ENCODE measurements around the gene TFEB.

DNA sequence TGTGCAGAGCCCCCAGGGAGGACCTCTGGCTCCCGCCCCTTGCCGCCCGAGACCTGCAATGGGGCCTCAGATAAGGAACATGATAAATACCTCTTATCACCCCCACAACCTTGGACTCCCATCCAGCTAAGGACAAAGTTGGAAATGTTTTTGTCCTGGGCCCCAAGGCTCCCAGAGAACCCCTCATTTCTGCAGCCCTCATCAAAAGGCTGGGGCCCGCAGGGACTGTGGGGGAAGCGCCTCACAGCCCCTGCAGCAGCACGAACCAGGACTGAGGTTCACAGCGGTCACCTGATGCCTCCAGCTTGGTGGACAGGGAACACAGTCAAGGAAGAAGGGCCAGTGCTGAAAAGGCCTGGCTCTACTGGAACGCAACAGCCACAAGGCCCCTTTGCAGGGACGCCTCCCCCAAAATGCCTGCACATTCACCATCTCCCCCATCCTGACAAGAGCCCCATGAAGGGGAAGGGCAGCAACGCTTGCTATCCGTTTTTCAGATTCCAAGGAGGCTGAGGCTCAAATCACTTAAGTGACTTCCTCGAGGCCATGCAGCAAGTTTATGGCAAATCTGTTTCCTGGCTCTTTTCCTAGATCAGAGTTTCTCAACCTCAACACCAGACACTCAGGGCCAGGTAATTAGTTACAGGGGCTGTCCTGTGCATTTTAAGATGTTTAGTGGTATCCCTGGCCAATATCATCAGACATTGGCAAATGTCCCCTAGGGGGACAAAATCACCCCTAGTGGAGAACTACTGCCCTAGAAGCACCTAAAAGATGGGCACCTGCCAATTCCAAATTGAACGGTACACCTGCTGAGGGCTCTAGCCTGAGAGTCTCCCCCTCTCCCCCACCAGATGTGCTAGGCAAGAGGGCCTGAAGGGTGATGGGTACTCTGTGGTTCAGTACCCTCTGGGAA is 10.6 kb downstream of the TFEB start:
- TF ChIP-seq, protein P1, sequence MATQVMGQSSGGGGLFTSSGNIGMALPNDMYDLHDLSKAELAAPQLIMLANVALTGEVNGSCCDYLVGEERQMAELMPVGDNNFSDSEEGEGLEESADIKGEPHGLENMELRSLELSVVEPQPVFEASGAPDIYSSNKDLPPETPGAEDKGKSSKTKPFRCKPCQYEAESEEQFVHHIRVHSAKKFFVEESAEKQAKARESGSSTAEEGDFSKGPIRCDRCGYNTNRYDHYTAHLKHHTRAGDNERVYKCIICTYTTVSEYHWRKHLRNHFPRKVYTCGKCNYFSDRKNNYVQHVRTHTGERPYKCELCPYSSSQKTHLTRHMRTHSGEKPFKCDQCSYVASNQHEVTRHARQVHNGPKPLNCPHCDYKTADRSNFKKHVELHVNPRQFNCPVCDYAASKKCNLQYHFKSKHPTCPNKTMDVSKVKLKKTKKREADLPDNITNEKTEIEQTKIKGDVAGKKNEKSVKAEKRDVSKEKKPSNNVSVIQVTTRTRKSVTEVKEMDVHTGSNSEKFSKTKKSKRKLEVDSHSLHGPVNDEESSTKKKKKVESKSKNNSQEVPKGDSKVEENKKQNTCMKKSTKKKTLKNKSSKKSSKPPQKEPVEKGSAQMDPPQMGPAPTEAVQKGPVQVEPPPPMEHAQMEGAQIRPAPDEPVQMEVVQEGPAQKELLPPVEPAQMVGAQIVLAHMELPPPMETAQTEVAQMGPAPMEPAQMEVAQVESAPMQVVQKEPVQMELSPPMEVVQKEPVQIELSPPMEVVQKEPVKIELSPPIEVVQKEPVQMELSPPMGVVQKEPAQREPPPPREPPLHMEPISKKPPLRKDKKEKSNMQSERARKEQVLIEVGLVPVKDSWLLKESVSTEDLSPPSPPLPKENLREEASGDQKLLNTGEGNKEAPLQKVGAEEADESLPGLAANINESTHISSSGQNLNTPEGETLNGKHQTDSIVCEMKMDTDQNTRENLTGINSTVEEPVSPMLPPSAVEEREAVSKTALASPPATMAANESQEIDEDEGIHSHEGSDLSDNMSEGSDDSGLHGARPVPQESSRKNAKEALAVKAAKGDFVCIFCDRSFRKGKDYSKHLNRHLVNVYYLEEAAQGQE (IDR thresholded peaks at IDR 0.05; ENCODE audit: insufficient replicate concordance, low read depth), result no peak
- TF ChIP-seq, protein P2, sequence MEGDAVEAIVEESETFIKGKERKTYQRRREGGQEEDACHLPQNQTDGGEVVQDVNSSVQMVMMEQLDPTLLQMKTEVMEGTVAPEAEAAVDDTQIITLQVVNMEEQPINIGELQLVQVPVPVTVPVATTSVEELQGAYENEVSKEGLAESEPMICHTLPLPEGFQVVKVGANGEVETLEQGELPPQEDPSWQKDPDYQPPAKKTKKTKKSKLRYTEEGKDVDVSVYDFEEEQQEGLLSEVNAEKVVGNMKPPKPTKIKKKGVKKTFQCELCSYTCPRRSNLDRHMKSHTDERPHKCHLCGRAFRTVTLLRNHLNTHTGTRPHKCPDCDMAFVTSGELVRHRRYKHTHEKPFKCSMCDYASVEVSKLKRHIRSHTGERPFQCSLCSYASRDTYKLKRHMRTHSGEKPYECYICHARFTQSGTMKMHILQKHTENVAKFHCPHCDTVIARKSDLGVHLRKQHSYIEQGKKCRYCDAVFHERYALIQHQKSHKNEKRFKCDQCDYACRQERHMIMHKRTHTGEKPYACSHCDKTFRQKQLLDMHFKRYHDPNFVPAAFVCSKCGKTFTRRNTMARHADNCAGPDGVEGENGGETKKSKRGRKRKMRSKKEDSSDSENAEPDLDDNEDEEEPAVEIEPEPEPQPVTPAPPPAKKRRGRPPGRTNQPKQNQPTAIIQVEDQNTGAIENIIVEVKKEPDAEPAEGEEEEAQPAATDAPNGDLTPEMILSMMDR (IDR thresholded peaks at IDR 0.05; ENCODE audit: insufficient read depth, low read length), result no peak
- TF ChIP-seq POLR2AphosphoS5 (IDR thresholded peaks at IDR 0.05; ENCODE audit: low read depth) (no peak), GABPA (IDR thresholded peaks at IDR 0.05; ENCODE audit: low read depth) (no peak)
